ENCODE data around the gene COL6A3.

DNA sequence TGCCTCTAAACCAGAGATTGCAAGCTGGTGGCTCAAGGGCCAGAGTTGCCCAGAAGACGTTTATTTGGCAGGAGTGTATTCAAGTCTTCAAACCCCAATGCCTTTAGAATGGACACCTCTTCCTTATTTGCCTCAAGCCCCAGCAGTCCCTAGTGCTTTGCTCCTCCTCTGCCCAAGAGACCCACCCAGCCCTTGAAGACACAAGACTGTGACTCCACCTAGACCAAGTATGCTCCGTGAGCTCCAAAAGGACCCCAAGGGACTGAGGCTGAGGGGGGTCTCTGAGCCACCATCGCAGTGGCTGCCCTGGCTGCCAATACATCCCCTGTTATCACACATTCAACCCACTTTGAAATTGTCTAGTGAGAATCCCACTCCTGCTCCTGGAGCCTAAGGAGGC, 99.3 kb downstream of the COL6A3 start:
- TF ChIP-seq, protein P1, sequence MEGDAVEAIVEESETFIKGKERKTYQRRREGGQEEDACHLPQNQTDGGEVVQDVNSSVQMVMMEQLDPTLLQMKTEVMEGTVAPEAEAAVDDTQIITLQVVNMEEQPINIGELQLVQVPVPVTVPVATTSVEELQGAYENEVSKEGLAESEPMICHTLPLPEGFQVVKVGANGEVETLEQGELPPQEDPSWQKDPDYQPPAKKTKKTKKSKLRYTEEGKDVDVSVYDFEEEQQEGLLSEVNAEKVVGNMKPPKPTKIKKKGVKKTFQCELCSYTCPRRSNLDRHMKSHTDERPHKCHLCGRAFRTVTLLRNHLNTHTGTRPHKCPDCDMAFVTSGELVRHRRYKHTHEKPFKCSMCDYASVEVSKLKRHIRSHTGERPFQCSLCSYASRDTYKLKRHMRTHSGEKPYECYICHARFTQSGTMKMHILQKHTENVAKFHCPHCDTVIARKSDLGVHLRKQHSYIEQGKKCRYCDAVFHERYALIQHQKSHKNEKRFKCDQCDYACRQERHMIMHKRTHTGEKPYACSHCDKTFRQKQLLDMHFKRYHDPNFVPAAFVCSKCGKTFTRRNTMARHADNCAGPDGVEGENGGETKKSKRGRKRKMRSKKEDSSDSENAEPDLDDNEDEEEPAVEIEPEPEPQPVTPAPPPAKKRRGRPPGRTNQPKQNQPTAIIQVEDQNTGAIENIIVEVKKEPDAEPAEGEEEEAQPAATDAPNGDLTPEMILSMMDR (IDR thresholded peaks at IDR 0.05 in 2 of 3, conservative IDR thresholded peaks at IDR 0.05 in 1 of 3; ENCODE audit: borderline replicate concordance in 1 of 3, insufficient read depth in 1 of 3, low read depth in 2 of 3, low read length in 2 of 3) = no peak
- TF ChIP-seq, protein P2, sequence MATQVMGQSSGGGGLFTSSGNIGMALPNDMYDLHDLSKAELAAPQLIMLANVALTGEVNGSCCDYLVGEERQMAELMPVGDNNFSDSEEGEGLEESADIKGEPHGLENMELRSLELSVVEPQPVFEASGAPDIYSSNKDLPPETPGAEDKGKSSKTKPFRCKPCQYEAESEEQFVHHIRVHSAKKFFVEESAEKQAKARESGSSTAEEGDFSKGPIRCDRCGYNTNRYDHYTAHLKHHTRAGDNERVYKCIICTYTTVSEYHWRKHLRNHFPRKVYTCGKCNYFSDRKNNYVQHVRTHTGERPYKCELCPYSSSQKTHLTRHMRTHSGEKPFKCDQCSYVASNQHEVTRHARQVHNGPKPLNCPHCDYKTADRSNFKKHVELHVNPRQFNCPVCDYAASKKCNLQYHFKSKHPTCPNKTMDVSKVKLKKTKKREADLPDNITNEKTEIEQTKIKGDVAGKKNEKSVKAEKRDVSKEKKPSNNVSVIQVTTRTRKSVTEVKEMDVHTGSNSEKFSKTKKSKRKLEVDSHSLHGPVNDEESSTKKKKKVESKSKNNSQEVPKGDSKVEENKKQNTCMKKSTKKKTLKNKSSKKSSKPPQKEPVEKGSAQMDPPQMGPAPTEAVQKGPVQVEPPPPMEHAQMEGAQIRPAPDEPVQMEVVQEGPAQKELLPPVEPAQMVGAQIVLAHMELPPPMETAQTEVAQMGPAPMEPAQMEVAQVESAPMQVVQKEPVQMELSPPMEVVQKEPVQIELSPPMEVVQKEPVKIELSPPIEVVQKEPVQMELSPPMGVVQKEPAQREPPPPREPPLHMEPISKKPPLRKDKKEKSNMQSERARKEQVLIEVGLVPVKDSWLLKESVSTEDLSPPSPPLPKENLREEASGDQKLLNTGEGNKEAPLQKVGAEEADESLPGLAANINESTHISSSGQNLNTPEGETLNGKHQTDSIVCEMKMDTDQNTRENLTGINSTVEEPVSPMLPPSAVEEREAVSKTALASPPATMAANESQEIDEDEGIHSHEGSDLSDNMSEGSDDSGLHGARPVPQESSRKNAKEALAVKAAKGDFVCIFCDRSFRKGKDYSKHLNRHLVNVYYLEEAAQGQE (IDR thresholded peaks at IDR 0.05; ENCODE audit: low read depth) = no peak
- TF ChIP-seq POLR2A (IDR thresholded peaks at IDR 0.05; ENCODE audit: borderline replicate concordance, extremely low read depth, insufficient read depth, insufficient read length) (no peak), CEBPB (IDR thresholded peaks at IDR 0.05; ENCODE audit: low read depth) (no peak), EZH2 (IDR thresholded peaks at IDR 0.05) (no peak), EZH2phosphoT487 (IDR thresholded peaks at IDR 0.05; ENCODE audit: borderline replicate concordance) (no peak)
